Measurements from ENCODE around the gene CLEC4F.

The CLEC4F gene

DNA sequence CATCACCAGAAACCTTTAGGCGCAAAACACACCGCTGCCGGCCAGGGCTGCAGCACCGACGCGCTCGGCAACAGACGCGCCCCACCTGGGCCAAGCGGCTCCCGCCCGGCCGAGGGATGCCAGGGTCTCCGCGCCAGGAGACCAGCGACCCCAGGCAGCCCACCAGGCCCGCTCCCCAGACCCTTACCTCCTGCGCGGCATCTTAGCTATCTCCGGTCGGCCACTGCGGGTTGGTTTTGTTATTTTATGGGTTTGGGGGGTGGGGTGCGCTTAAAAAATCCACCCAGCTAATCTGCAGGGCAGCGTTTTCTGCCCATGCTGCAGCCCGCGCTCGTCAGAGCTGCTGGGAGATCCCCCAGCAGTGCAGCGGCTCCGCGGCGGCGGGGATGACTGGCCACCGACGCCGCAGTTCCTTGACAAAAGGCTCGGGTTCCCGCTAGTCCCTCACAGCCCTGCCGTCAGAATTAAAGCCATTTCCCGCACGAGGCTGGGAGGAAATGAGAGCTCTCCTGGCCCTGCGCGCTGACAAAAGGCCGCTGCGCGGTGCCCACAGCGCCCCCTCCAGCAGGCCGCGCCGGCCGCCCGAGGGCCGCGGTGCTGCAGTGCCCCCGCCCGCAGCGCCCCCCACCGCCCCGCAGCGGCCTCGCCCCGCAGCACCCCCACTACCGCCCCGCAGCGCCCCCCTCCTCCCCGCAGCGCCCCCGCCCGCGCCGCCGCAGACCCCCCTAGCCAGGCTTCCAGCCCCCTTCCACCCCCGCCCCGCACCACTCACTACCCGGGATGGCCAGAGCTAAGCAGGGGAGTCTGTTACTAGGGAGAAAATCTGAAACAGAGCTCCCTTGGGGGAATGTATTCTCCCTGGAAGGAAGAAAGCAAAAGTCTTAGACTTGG lies 52.5 kb downstream of the CLEC4F start, which contains the start of gene ADD2:
TSS of gene ADD2 (minus strand) at position 502 of the 891 bp plus-strand sequence. CDS start 61,792 bp downstream, outside the sequence.
- TF ChIP-seq, protein P1, sequence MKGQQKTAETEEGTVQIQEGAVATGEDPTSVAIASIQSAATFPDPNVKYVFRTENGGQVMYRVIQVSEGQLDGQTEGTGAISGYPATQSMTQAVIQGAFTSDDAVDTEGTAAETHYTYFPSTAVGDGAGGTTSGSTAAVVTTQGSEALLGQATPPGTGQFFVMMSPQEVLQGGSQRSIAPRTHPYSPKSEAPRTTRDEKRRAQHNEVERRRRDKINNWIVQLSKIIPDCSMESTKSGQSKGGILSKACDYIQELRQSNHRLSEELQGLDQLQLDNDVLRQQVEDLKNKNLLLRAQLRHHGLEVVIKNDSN (IDR thresholded peaks at IDR 0.05) = no peak
- TF ChIP-seq MAX (IDR thresholded peaks at IDR 0.05) (peak; percentile 70), TCF12 (IDR thresholded peaks at IDR 0.05; ENCODE audit: low read depth) (no peak), ZBTB7A (IDR thresholded peaks at IDR 0.05; ENCODE audit: low read depth) (0 out of 2 replicates have a peak, but pooled peaks have one; percentile 24), EGR1 (IDR thresholded peaks at IDR 0.05) (no peak), REST (IDR thresholded peaks at IDR 0.05; ENCODE audit: low read depth) (no peak), RAD21 (IDR thresholded peaks at IDR 0.05; ENCODE audit: low read depth) (peak; percentile 14; the same call in 1 of the 2 replicates), TAF1 (IDR thresholded peaks at IDR 0.05; ENCODE audit: low read depth) (peak; percentile 33; the same call in 1 of the 2 replicates), CEBPB (IDR thresholded peaks at IDR 0.05) (no peak)

- no peak for TF ChIP-seq RAD21 (IDR thresholded peaks at IDR 0.05; ENCODE audit: low read depth)
- TF ChIP-seq EP300 (IDR thresholded peaks at IDR 0.05; ENCODE audit: borderline replicate concordance) = no peak
- peak; percentile 81 for TF ChIP-seq FOXM1 (IDR thresholded peaks at IDR 0.05; ENCODE audit: borderline replicate concordance, low read depth)
- no peak for TF ChIP-seq EGR1 (IDR thresholded peaks at IDR 0.05)
- TF ChIP-seq CREB1 (IDR thresholded peaks at IDR 0.05; ENCODE audit: low read depth) = no peak
- no peak for TF ChIP-seq TAF1 (IDR thresholded peaks at IDR 0.05; ENCODE audit: low read depth)
- TF ChIP-seq TEAD4 (IDR thresholded peaks at IDR 0.05) = no peak
- TF ChIP-seq MAX (IDR thresholded peaks at IDR 0.05) = peak; percentile 89
- no peak for TF ChIP-seq TCF12 (IDR thresholded peaks at IDR 0.05; ENCODE audit: low read depth)
- TF ChIP-seq YY1 (IDR thresholded peaks at IDR 0.05; ENCODE audit: low read depth) = no peak
- TF ChIP-seq NFIC (IDR thresholded peaks at IDR 0.05) = no peak
- TF ChIP-seq, protein P1 (IDR thresholded peaks at IDR 0.05) = peak; percentile 22; the same call in 1 of the 2 replicates
- TF ChIP-seq ZBTB7A (IDR thresholded peaks at IDR 0.05; ENCODE audit: low read depth) = 0 out of 2 replicates have a peak, but pooled peaks have one; percentile 64
- no peak for TF ChIP-seq REST (IDR thresholded peaks at IDR 0.05; ENCODE audit: low read depth)
- TF ChIP-seq CEBPB (IDR thresholded peaks at IDR 0.05) = no peak
These were observed 53.2 kb downstream of the CLEC4F start for GRCh38 chr2:70767079-70767698.

DNA sequence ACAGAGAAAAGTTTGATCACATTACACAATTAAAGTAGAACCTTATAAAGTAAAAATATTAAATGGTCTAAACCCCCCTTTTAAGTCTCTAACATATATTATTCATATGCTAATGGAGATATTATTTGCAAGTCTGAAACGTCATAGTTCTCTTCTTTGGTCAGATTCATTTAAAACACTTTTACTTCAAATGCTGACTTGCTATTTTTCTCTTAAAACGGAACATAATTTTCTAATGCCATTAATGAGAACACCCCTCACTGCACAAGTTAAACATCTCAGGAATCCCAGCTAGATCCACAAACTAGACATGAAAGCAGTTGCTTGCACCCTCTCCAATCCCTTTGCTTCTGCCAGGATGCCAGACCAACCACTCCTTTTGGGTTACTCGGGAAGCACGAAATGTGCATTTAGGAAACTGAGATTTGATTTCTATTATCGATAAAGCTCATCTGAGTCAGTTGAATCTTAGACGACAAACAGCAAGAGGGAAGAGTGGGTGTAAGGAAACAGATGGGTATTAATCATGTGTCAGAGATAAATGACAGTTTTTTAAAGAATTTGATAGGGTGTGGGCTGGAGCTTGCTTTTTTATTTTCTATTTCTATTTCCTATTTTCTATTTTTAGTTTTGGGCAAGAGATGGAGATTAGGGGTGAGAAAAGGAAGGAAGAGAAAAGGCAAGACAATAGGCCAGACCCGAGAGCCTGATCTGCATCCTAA lies 53.9 kb downstream of the CLEC4F start:
- TF ChIP-seq ZBTB7A (IDR thresholded peaks at IDR 0.05; ENCODE audit: low read depth) (no peak), CREB1 (IDR thresholded peaks at IDR 0.05; ENCODE audit: low read depth) (no peak), TCF12 (IDR thresholded peaks at IDR 0.05; ENCODE audit: low read depth) (no peak), CEBPB (IDR thresholded peaks at IDR 0.05) (no peak), EGR1 (IDR thresholded peaks at IDR 0.05) (no peak), MAX (IDR thresholded peaks at IDR 0.05) (no peak), REST (IDR thresholded peaks at IDR 0.05; ENCODE audit: low read depth) (no peak), NFIC (IDR thresholded peaks at IDR 0.05) (no peak), TEAD4 (IDR thresholded peaks at IDR 0.05) (no peak), FOXM1 (IDR thresholded peaks at IDR 0.05; ENCODE audit: borderline replicate concordance, low read depth) (no peak), EP300 (IDR thresholded peaks at IDR 0.05; ENCODE audit: borderline replicate concordance) (no peak), YY1 (IDR thresholded peaks at IDR 0.05; ENCODE audit: low read depth) (no peak), TAF1 (IDR thresholded peaks at IDR 0.05; ENCODE audit: low read depth) (no peak), RAD21 (IDR thresholded peaks at IDR 0.05; ENCODE audit: low read depth) (no peak)
- TF ChIP-seq, protein P1 (IDR thresholded peaks at IDR 0.05) = no peak
